Measurements from ENCODE around the gene ADAMTS2.

ADAMTS2 gene

GRCh38 chr5:179348011-179348530 lies 2.8 kb upstream of the ADAMTS2 start:
- H3K4me3 ChIP-seq (ENCODE audit: low read depth, low read length): no peak overlapping the region
- no peak for TF ChIP-seq CTCF (IDR thresholded peaks at IDR 0.05; ENCODE audit: borderline replicate concordance, insufficient read depth, low read depth, low read length)

- TF ChIP-seq CTCF (IDR thresholded peaks at IDR 0.05; ENCODE audit: borderline replicate concordance, insufficient read depth, low read depth, low read length): no peak
Observed at GRCh38 chr5:179347581-179347980, 2.3 kb upstream of the ADAMTS2 start.

GRCh38 chr5:179346875-179347274 lies 1.6 kb upstream of the ADAMTS2 start:
- TF ChIP-seq CTCF (IDR thresholded peaks at IDR 0.05; ENCODE audit: borderline replicate concordance, insufficient read depth, low read depth, low read length): no peak
- H3K4me3 ChIP-seq (ENCODE audit: low read depth, low read length): no peak overlapping the region

More at GRCh38 chr5:179347581-179347980, 2.3 kb upstream of the ADAMTS2 start:
- no peak overlapping the region for H3K4me3 ChIP-seq (ENCODE audit: low read depth, low read length)

- no peak for TF ChIP-seq CTCF (IDR thresholded peaks at IDR 0.05; ENCODE audit: borderline replicate concordance, insufficient read depth, low read depth, low read length)
- no peak overlapping the region for H3K4me3 ChIP-seq (ENCODE audit: low read depth, low read length)
Observed at GRCh38 chr5:179346401-179346800, 1.1 kb upstream of the ADAMTS2 start.

GRCh38 chr5:179345183-179345432 lies 153 bp downstream of the ADAMTS2 start:
- TF ChIP-seq CTCF (IDR thresholded peaks at IDR 0.05; ENCODE audit: borderline replicate concordance, insufficient read depth, low read depth, low read length): no peak
- H3K4me3 ChIP-seq (ENCODE audit: low read depth, low read length): no peak overlapping the region

GRCh38 chr5:179344431-179345182 lies 654 bp downstream of the ADAMTS2 start:
- no peak overlapping the region for H3K4me3 ChIP-seq (ENCODE audit: low read depth, low read length)
- no peak for TF ChIP-seq CTCF (IDR thresholded peaks at IDR 0.05; ENCODE audit: borderline replicate concordance, insufficient read depth, low read depth, low read length)

GRCh38 chr5:179343719-179344430 lies 1.4 kb downstream of the ADAMTS2 start:
- no peak for TF ChIP-seq CTCF (IDR thresholded peaks at IDR 0.05; ENCODE audit: borderline replicate concordance, insufficient read depth, low read depth, low read length)
- H3K4me3 ChIP-seq (ENCODE audit: low read depth, low read length): no peak overlapping the region
